Limb (tissue), 2 donors: ENCODE results near the gene ZNF175.

Experiments
- DNase-seq, 2 donors: peaks; one replicate each; pipeline ENCODE4 v3.0.0-alpha.2; 2016; ENCODE audit errors: extremely low spot score in 2 of 2

Gene ZNF175

DNA sequence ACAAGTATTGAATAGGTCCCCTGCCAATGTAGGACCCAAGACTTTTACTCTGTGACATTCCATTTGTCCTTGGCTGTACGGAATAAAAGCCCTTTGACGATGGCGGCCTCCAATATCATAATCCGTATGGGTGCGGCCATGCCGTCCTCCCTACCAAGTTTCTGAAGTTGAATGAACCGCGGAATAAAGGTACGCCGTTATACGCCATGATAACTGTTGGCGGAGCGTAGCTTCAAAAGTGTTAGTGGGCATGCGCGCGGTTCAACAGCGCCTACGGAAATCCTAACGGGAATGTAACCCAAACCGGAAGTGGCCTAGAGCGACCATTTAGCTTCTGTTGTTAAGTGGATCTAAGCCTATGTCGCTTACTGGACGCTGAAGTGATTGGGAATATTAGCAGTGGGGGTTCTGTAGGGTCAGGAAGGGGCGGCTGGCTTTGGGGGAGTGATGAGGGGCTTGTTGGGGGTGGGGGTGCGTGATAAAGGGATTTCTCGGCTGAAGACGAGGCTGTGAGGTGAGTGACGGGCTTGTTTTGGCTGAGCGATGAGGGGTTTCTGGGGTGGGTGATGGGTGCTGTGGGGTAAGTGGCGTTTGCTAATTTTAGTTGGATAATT lies at the start of gene ZNF175:
Gene ZNF175, plus strand, starts transcription at position 322 of the 614 bp plus-strand sequence. CDS start 2,047 bp downstream, outside the sequence.
- DNase-seq, result peak; percentile 94 to 98

DNA sequence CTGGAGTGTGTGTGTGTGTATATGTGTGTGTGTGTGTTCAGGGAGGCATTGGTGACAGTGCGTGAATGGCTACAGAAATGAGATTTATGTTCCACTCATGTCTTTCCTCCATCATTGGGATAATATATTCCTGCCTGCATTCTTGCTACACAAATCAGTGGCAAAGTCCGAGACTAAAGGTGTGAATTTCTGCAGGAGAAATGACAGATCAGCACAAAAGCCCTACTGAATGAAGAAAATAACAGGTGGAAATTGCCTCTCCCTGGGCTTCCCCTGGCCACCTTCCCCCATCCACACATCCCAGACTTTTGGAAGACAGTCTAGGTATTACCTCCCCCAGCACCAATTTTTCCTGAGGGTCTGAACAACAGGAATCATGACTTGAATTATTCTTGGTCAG lies 49.7 kb upstream of the ZNF175 start:
- no peak for DNase-seq

DNA sequence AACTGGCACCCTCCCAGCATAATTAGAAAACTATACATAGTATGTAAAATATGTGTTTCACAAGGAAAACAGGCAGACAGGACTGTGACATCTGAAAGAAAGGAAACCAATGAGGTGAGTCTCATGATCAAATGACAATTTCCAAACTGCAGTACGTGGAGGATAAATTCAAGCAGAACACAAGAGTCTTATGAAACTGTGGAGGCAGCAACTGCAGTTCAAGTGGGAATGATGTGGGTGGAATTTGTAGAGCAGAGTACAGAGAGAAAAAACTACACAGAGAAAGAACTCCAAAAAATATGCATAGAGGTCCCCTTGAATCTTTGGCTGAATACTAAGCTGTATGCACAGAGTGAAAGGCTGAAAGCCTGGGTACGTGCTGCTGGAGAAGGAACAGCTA lies 49.3 kb upstream of the ZNF175 start:
- DNase-seq, result no peak

DNA sequence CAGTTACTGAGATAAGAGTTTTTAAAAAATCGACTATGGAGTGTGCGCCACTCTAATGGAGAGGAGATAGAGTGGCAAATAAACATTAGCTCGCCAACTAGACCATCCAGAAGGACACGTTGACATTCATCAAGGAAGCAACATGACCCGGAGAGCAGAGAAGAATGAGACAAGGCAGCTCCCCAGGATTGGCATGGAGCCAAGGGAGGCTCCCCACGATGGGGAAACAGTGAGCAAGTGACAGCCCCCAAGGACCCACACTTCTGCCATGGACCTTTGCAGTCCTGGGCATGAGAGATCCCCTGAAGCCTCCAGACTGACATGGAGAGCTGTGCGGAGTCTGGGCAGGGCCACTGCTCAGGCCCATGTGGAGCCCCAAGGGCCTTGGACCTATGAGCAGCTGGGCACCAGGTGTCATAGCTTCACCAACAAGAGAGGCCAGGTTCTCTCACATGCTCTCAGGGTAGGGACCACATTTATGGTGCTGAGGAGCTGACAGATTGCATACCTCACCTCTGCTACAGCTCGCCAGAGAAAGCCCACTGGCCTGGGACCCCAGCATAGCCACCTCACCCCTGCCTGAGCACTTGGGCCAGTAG lies 46.3 kb upstream of the ZNF175 start:
- no peak for DNase-seq

DNA sequence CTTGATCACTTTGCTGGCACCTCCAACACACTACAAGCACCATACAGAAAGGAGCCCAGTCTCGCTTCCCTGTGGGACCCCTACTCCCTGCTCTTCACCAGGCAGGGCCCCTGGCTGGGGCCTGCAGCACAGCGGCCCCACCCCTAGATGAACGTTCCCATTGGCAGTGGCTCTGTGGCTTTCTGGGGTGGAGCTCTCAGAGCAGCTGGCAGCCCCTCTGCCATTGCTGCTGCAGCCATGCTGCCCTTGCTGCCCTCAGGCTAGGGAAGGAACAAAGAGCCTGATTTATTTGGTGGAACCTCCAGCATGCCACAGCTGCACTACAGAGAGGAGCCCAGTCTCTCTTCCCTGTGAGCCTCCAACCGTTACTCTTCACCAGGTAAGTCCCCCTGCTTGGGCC lies 45.4 kb upstream of the ZNF175 start:
- DNase-seq, result no peak

DNA sequence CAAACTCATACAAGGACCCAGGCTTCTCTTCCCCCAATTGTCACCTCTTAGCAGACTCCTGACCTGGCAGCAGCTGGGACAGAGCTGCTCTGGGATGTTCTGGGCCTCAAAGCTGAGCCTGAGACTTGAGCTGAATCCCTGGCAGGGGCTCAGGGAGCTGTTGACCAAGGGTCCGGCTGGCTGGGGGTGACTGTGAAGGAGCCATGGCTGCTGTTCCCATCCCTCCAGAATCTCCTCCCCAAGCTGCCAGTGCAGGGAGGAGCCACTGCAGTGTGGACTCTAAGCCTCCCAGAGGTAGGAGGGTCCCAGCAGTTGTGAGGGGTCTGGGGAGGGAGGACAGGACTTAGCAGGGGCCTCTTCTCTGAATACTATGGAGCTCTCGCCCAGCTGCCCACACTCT lies 41.8 kb upstream of the ZNF175 start:
- DNase-seq, result no peak

DNA sequence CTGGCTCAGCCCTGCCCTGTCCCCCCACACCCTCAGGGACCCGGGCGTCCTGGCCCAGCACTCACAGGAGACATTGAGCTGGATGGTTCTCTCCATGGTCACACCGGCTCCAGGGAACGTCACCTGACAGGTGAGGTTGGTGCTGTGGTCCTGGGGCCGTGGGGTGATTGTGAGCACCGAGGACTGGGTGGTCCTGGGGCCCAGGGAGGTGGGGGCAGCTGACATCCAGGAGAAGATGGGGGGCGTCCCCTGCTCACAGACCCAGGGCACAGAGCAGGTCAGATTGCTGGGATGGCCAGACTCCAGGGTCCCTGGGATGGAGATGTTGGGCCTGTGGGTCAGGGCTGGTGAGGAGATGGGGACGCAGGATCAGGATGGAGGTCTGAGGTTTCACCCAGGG lies 40.5 kb upstream of the ZNF175 start:
- DNase-seq, result no peak

DNA sequence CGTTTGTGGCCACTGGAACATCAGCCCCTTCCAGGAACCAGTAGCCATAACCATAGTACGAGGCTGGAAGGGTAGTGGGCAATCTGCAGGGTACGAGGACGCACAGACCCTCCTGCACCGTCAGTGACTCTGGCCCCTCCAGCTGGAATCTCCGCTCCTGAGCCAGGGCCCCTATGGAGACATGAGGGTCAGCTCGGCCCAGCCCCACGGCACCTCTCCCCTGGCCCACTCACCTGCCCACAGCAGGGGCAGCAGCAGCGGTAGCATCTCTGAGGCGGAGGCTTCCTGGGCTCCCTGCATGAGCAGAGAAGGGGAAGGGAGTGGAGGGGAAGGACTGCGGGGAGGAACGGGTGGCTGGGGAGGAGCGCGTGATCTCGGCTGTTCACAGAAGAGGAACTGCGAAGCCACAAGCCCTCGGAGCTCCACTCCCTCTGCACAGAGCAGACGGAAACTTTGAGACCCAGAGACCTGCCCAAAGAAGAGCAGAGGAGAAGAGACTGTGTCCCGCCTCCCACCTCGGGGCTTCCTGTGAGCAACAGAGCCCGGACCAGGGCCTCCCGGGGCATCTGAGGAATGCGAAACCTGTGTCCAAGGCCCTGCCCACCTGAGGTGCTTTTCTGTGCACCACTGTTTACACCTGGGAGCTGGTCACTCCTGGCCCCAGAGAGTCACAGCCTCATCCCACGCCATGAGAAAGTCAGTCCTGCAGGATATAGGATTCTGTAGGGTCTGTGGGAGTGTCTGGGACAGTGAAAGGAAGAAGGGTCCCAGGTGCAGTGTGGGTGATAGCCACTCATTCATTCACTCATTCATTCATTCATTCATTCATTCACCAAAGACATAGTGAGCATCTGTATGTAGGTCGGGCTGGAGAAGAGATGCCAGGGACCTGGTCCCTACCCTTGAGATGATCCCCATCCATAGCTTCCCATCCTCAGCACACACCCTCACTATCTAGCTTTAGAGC lies 39.5 kb upstream of the ZNF175 start, which contains the start of gene SIGLEC6:
Gene SIGLEC6, minus strand, starts transcription at position 322 of the 967 bp plus-strand sequence. Its CDS starts 22 bp downstream, at position 300.
- DNase-seq, result no peak

DNA sequence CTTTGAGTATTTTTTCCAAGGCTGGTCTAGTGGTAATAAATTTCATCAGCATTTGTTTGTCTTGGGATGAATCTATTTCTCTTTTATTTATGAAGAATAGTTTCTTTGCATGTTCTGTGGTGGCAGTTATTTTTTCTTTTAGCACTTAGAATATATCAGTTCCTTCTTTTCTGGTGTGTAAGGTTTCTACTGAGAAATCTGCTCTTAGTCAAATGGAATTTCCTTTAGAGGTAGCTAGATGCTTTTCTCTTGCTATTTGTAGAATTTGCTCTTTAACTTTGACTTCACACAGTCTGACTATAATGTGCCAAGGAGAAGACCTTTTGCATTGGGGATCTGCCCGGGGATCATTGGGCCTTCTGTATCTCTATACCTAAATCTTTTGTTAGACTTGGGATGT lies 35.5 kb upstream of the ZNF175 start:
- DNase-seq, result no peak

DNA sequence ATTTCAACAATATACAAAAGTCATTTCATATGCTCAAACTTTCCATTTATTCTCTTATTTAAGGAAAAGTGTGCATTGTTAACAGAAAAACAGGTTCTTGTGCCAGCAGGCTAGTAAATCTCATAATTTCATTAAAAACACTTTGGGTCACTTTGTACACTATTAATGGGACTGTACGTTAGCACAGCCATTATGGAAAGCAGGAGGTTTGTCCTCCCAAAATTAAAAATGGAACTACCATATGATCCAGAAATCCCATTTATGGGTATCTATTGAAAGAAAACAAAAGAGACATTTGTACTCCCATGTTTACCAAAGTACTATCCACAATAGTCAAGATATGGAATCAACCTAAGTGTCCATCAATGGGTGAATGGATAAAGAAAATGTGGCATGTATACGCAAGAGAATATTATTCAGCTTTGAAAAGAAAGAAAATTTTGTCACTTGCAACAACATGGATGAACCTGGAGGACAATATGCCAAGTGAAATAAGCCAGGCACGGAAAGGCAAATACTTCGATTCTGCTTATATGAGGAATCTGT lies 31.2 kb upstream of the ZNF175 start:
- DNase-seq, result no peak

DNA sequence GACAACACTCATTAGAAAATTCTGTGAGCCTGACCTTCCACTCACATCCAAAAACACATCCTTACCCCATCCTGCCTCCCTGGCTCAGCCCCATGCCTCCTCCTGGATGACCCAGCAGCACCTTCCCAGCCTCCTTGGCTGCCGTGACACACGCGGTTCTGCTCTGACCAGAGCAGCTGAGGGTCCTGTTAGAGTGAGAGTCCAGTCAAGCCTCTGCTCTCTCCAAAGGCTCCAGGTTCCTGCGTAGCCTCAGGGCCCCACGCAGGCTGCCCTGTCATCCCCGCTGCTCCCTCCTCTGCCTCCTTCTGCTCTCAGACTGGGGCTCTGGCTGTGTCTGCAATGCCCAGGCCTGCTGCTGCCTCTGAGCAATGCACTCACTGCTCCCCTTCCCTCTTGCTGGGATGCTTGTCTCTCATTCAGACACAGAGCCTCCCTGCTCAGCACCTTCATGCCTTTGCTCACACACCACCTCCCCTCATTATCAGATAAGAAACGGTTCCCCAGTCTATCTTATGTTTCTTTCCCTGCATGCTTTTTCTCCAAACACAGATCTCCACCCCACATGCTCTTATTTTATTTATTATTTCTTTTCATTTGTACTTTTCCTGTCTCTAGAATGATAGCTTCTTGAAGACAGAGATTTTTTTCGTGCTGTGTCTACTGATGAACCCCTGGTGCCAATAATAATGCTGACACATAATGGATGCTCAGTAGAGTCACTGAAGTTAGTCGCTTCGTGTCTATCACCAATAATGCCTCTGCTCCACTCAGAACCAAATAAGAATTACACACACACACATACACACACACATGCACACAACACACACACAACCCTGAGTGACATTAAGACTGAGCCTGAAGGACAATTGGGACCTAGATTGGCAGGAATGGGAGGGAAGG lies 29.4 kb upstream of the ZNF175 start:
- DNase-seq, result no peak

DNA sequence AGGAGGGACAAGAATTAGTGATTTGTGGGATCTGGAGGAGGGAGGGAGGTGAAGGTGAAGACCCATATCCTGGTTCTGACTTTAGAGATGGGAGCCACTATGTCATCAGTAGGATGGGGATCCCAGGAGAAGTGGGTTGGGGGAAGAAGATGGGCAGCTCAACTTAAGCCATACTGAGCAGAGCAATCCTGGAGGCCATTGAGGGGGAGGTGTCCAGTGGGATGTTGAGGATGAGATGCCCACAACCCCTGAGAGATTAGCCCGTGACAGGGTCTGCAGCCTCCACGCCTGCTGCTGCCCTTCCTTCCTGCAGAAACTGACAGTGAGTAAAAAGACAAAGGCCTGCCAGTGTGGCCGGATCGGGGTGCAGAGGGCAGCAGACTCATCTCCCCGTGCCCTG lies 28.4 kb upstream of the ZNF175 start:
- no peak for DNase-seq

DNA sequence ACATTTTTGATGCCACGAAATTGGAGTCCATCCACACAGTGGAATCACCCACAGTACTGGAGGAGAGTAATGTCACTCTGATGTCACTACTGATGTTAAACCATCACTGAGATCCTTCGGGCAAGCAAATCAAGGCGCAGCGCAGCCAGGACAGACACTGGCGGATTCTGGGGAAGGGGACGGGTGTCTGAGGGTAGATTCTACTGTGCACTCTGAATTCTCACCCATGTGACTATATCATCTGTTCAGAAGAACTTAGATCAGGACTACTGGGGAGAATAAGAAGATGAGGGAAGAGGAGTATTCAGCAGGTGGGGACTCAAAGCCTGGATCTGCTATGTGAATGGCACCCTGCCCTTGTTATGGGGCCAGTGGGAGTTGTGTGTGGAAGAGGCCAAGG lies 27.0 kb upstream of the ZNF175 start:
- no peak for DNase-seq

DNA sequence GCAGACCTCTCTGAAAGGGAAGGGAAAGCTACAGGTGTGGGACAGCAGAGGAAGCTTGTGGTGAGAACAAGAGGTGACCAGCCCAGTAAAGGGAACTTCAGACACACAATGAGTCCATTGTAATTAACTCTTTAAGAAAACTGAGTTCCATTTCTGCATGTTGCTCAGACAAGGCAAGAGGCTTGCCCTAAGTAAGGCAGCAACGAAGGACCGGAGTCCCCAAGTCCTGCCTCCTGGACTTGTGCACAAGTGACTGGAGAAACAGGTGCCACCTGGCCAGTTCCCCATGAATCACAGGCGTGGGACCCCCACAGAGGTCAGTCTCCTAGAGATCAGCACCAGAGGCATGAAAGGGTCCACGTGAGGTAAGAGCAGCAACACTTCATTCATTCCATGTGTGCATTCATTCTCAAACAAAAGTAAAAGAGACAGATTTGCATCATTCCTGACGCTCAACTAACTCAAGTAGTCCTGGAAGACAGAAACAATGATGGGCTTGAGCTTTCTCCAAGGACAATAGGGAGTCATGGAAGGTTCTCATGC lies 24.9 kb upstream of the ZNF175 start:
- no peak for DNase-seq

DNA sequence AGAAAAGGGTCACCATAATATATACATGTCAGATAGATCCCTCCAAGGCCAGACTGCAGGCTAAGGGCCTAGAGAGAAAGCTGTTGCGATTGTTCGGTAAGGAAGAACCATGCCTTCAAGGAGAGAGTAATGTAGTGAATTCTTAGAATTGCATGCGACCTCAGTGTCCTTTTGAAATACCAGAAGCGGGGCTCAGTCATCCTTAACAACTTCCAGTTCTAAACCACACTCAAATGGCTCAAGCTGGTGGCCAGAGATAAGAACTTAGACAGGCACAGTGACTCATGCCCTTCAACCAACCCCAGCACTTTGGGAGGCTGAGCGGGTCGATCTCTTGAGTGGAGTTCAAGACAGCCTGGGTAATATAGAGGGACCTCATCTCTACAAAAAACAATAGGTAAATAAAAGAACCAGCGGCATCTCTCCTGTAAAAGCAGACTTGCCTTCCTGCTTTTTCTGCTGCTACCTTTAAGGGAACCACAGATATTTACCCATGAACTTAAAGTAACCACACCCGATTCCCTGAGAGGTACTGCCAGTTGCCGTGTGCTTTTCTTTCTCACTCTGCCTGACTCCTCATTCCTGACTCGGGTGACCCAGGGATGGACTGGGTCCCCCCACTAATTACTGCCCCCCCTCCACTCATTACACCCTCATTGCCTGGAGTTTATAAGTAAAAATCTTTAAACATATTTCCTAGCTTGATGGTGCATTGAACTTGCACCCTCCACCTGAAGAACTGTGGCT lies 24.3 kb upstream of the ZNF175 start:
- no peak for DNase-seq

DNA sequence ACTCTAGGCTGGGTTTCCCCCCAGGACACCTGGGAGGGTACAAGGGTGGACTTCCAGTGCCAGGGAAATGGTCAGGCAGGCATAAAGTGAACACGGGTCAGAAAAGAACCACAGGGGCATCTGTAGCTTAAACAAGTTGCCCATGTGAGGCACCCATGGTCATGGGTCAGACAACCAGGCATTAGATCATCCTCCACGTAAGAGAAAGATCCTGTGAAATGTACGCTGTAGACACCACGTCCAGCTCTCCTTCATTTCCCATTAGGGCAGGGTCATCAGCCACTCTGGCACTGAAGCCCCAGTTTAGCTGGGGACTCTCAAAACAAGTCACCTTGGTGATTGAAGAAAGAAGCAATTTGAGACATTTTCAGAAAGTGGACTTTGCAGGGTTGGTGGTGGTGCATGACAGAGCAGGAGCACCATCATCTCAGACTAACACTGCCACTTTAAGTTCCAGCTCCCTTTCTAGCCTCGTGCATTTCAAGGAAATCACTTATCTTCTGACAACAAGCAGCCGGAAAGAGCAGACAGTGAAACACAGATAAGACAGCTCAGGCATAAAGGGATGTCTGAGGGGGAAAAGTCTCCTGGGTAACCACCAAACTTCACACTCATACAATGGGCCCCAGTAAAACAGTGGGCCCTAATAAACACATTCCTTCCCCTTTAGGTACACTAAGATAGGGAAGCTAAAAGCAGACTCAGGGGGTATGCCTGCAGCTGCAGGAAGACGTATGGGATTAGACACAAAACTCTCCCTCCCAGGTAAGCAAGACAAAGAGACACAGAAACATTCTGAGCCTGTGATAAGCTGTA lies 23.5 kb upstream of the ZNF175 start:
- DNase-seq, result no peak

DNA sequence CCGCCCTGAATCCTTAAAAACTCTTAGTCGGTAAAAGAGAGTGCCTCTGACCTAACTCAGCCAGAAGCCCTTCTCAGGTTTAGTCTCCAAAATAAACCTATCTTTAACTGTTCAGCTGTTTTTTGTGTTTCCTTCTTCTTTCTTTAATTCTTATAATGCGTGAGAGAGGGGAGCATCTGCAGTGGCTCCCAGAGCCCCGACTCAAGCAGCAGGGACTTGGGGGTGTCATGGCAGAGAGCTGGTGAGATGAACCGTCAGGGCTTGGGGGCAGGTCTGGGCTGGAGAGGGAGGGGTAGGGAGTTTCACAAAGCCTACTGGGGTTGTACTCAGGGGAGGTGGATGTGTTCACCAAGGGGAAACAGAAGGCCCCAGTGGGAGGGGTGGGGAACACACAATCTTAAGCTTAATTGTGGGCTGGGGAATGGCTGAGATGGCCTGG lies 22.9 kb upstream of the ZNF175 start:
- no peak for DNase-seq

DNA sequence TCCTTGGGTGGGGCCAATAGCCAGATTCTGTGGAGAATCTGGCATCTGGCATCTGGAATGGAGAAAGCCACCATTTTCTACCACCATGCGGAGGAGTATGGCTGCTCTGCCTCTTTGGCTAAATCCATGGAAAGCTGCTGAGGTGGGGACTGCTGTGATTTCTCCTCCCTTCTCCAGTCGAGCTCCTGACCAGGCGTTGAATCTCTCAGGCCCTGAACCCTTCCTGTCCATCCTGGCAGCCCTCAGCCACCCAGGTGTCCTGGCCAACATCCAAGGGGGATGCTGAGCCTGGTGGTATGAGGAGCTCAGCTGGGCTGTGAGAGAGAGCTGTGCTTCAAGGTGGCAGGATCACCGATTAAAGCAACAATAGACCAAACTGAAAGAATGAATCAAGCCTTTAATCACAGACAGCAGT lies 22.2 kb upstream of the ZNF175 start:
- no peak for DNase-seq
